HepG2 (cell line): ENCODE measurements around the gene UCK2. TPM values are rescaled to one million over a fixed set of nuclear protein-coding genes. Genes with fewer than 3 reads are reported as not detected.

Experiments
- JUNB ChIP-seq: sonication (generic); formaldehyde crosslinking; IDR thresholded peaks from 2 replicates; pipeline ENCODE4 v1.8.0; 2022; ENCODE audit warnings: missing genetic modification reagents, mild to moderate bottlenecking, borderline replicate concordance
- MED1 ChIP-seq: sonication (generic); formaldehyde crosslinking; IDR thresholded peaks from 2 replicates; pipeline ENCODE4 v1.4.0; 2020; ENCODE audit warnings: missing genetic modification reagents
- REPIN1 ChIP-seq: sonication (generic); formaldehyde crosslinking; IDR thresholded peaks from 2 replicates; pipeline ENCODE4 v1.8.0; 2022; ENCODE audit warnings: missing genetic modification reagents, low read depth, mild to moderate bottlenecking, borderline replicate concordance
- RNF219 ChIP-seq: sonication (generic); formaldehyde crosslinking; IDR thresholded peaks from 2 replicates; pipeline ENCODE4 v1.5.0; 2020; ENCODE audit warnings: mild to moderate bottlenecking, missing genetic modification reagents
- SRSF4 ChIP-seq: fragments of 200-400 bp; formaldehyde crosslinking; IDR thresholded peaks from one replicate; pipeline ENCODE4 v1.6.1; 2018; ENCODE audit warnings: mild to moderate bottlenecking, low read depth, low read length, moderate library complexity; ENCODE audit not compliant: poor library complexity, severe bottlenecking
- STAG1 ChIP-seq: sonication (generic); formaldehyde crosslinking; IDR thresholded peaks from 2 replicates; pipeline ENCODE4 v1.4.0; 2020; ENCODE audit warnings: missing genetic modification reagents
- STAT6 ChIP-seq: sonication (generic); formaldehyde crosslinking; IDR thresholded peaks from 2 replicates; pipeline ENCODE4 v1.4.0; 2020; ENCODE audit warnings: missing genetic modification reagents, mild to moderate bottlenecking, borderline replicate concordance
- TBL1XR1 ChIP-seq: fragments of 150-350 bp; IDR thresholded peaks from 2 replicates; pipeline ENCODE4 v1.6.1; 2014; ENCODE audit warnings: borderline replicate concordance, low read length; ENCODE audit not compliant: partially characterized antibody
- U2AF2 ChIP-seq: fragments of 200-400 bp; formaldehyde crosslinking; IDR thresholded peaks from 2 replicates; pipeline ENCODE4 v1.6.1; 2017; ENCODE audit warnings: low read depth, mild to moderate bottlenecking, low read length
- ZBTB14 ChIP-seq: sonication (generic); formaldehyde crosslinking; IDR thresholded peaks from 2 replicates; pipeline ENCODE4 v1.4.0; 2020; ENCODE audit warnings: missing genetic modification reagents
- ZBTB42 ChIP-seq: sonication (generic); formaldehyde crosslinking; IDR thresholded peaks from 2 replicates; pipeline ENCODE4 v1.5.0; 2020; ENCODE audit warnings: mild to moderate bottlenecking, missing genetic modification reagents
- ZNF543 ChIP-seq: sonication (generic); formaldehyde crosslinking; IDR thresholded peaks from 2 replicates; pipeline ENCODE4 v1.4.0; 2020; ENCODE audit warnings: mild to moderate bottlenecking, missing genetic modification reagents
- ZNF607 ChIP-seq: sonication (generic); formaldehyde crosslinking; IDR thresholded peaks from 2 replicates; pipeline ENCODE4 v1.5.1; 2020; ENCODE audit warnings: missing genetic modification reagents, mild to moderate bottlenecking, borderline replicate concordance
- ZNF713 ChIP-seq: sonication (generic); formaldehyde crosslinking; IDR thresholded peaks from 2 replicates; pipeline ENCODE4 v1.4.0; 2020; ENCODE audit warnings: mild to moderate bottlenecking, missing genetic modification reagents
- ZNF800 ChIP-seq: sonication (generic); formaldehyde crosslinking; IDR thresholded peaks from 2 replicates; pipeline ENCODE4 v1.4.0; 2020; ENCODE audit warnings: missing genetic modification reagents
- polyA plus RNA-seq, 8 experiments: library from polyadenylated mRNA; depleted of rRNA in 3 of 8; stranded (reverse) in 7 of 8; unstranded in 1 of 8; fragments of >200 nt; fragmentation: Illumina TruSeq in 4 of 8; extraction: Trizol in 4 of 8; gene quantifications; 2 replicates each; pipeline versions ENCODE4 v1.2.1 to v1.2.3, GENCODE V29; 2011 to 2016; ENCODE audit warnings: low read depth in 4 of 8, missing spikeins in 1 of 8, mixed read lengths in 1 of 8; ENCODE audit not compliant: insufficient read depth in 1 of 8
- total RNA-seq, 5 experiments: library from RNA; depleted of rRNA; stranded (reverse); fragments of >200 nt; fragmentation: Illumina TruSeq; extraction: Trizol; gene quantifications; 2 replicates each; pipeline ENCODE4 v1.2.3, GENCODE V29; 2016; ENCODE audit warnings: low read depth in 1 of 5
- TF ChIP-seq, protein P1 (sequence below): sonication (generic); formaldehyde crosslinking; IDR thresholded peaks from 2 replicates; pipeline ENCODE4 v1.8.1; 2023; ENCODE audit warnings: mild to moderate bottlenecking, moderate library complexity, missing genetic modification reagents
- TF ChIP-seq, protein P2 (sequence below): sonication (generic); formaldehyde crosslinking; IDR thresholded peaks from 2 replicates; pipeline ENCODE4 v1.4.0; 2020; ENCODE audit warnings: missing genetic modification reagents

Gene UCK2
- total and polyA plus RNA-seq, 2 of the 13 experiments (the other 11 are each of a cell fraction or from before 2014, with no cell fraction given) = 64.3 to 78.0 TPM

DNA sequence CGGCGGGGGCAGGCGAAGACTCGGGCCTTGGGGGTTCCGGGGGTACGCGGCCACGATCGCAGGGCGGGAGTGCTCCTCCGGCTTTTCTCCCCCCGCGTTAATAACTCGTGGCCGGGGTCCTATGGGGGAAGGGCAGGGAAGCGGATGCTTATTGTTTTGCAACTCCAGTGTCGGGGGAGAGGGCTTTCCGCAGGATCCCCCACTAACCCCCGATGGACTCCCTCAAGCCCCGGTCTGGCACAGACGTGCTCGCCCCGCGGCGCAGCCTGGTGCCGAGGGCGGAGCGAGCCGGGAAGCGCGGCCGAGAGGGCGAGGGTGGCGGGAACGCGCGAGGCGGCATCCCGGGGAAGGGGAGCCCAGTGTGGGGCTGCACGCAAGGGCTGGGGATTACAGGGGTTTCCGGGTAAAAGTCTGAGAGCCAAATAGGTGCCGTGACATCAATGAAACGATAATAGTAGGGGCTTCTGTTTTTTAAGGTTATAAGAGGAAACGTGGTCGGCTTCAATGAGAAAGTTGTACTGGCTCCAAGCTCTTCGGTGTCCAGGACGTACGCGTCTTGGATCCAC lies 772 bp downstream of the UCK2 start (continued):
- TF ChIP-seq TBL1XR1 (no peak), SRSF4 (no peak), STAT6 (CRISPR knock-in tag) (no peak), STAG1 (CRISPR knock-in tag) (no peak), ZBTB14 (CRISPR knock-in tag) (peak; percentile 89), REPIN1 (CRISPR knock-in tag) (no peak), JUNB (no peak), ZNF800 (CRISPR knock-in tag) (peak; percentile 12; the same call in 1 of the 2 replicates), ZBTB42 (CRISPR knock-in tag) (no peak), U2AF2 (no peak), ZNF543 (CRISPR knock-in tag) (no peak), ZNF713 (CRISPR knock-in tag) (no peak), MED1 (CRISPR knock-in tag) (peak; percentile 17; the same call in 1 of the 2 replicates), ZNF607 (CRISPR knock-in tag) (no peak), RNF219 (CRISPR knock-in tag) (no peak)
- TF ChIP-seq, protein P1, sequence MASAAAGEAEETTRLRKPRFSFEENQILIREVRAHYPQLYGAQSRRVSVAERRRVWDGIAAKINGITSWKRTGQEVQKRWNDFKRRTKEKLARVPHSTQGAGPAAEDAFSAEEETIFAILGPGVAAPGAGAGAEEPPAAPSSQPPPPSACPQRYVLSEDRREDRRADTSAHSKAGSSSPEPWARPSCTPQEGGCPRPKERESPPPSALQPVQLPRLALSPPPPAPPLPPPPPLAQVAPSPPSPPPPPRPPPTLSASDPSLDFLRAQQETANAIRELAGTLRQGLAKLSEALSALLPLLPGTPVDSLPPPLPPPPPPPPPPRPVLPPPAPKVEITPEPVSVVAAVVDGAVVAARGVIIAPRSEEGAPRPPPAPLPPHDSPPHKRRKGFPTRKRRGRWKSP = peak; percentile 36; the same call in 1 of the 2 replicates
- TF ChIP-seq, protein P2, sequence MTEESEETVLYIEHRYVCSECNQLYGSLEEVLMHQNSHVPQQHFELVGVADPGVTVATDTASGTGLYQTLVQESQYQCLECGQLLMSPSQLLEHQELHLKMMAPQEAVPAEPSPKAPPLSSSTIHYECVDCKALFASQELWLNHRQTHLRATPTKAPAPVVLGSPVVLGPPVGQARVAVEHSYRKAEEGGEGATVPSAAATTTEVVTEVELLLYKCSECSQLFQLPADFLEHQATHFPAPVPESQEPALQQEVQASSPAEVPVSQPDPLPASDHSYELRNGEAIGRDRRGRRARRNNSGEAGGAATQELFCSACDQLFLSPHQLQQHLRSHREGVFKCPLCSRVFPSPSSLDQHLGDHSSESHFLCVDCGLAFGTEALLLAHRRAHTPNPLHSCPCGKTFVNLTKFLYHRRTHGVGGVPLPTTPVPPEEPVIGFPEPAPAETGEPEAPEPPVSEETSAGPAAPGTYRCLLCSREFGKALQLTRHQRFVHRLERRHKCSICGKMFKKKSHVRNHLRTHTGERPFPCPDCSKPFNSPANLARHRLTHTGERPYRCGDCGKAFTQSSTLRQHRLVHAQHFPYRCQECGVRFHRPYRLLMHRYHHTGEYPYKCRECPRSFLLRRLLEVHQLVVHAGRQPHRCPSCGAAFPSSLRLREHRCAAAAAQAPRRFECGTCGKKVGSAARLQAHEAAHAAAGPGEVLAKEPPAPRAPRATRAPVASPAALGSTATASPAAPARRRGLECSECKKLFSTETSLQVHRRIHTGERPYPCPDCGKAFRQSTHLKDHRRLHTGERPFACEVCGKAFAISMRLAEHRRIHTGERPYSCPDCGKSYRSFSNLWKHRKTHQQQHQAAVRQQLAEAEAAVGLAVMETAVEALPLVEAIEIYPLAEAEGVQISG (CRISPR knock-in tag) = peak; percentile 5; the same call in 1 of the 2 replicates
